ENCODE results near the gene NFATC1. TPM values are rescaled to one million over a fixed set of nuclear protein-coding genes. Genes with fewer than 3 reads are reported as not detected.

NFATC1 gene
- polyA plus RNA-seq, 1 donor from 2014 or later, result 0.37 TPM

- Histone ChIP-seq H3K79me2 (replicated peaks; ENCODE audit: insufficient read depth, low read length) (no peaks in the 10 kb centered on the region), H3F3A (ENCODE audit: insufficient read depth, low read length, poor library complexity, severe bottlenecking) (no peaks in the 10 kb centered on the region), H3K27ac (ENCODE audit: low read length) (no peak overlapping the region), H3K9me3 (ENCODE audit: low read length) (no peaks in the 10 kb centered on the region), H3K4me3 (ENCODE audit: low read length) (no peak overlapping the region), H3K4me2 (ENCODE audit: low read length) (no peak overlapping the region), H3K9me2 (ENCODE audit: insufficient read depth, low read length) (no peaks in the 10 kb centered on the region), H3K36me3 (ENCODE audit: insufficient read depth, low read length) (no peaks in the 10 kb centered on the region), H4K20me1 (ENCODE audit: insufficient read depth) (no peaks in the 10 kb centered on the region), H2AFZ (ENCODE audit: low read depth, low read length) (no peak overlapping the region), H3K27me3 (ENCODE audit: insufficient read depth, low read depth, low read length) (no peaks in the 10 kb centered on the region), H3K9ac (ENCODE audit: low read length) (no peak overlapping the region)
- TF ChIP-seq REST (IDR thresholded peaks at IDR 0.05; ENCODE audit: borderline replicate concordance), result no peak
- TF ChIP-seq EZH2 (IDR thresholded peaks at IDR 0.05; ENCODE audit: borderline replicate concordance, insufficient read depth, low read length, poor library complexity, severe bottlenecking), result no peak
- TF ChIP-seq EP300 (conservative IDR thresholded peaks at IDR 0.05; ENCODE audit: poor library complexity, severe bottlenecking), result no peak
- TF ChIP-seq TAF1 (IDR thresholded peaks at IDR 0.05; ENCODE audit: low read depth), result no peak
- no peak for TF ChIP-seq RAD21 (conservative IDR thresholded peaks at IDR 0.05)
- TF ChIP-seq MXI1 (conservative IDR thresholded peaks at IDR 0.05; ENCODE audit: poor library complexity, severe bottlenecking), result no peak
- no peak for TF ChIP-seq SMC3 (conservative IDR thresholded peaks at IDR 0.05; ENCODE audit: poor library complexity)
- no peak for TF ChIP-seq POLR2AphosphoS5 (IDR thresholded peaks at IDR 0.05)
- TF ChIP-seq CTCF (IDR thresholded peaks at IDR 0.05; ENCODE audit: poor library complexity, severe bottlenecking), result no peak
These were observed 93.5 kb downstream of the NFATC1 start for GRCh38 chr18:79489051-79489898.

GRCh38 chr18:79489899-79490625 lies 94.3 kb downstream of the NFATC1 start:
- Histone ChIP-seq H3K9me2 (ENCODE audit: insufficient read depth, low read length) (no peaks in the 10 kb centered on the region), H3K36me3 (ENCODE audit: insufficient read depth, low read length) (no peaks in the 10 kb centered on the region), H3K27me3 (ENCODE audit: insufficient read depth, low read depth, low read length) (no peaks in the 10 kb centered on the region), H2AFZ (ENCODE audit: low read depth, low read length) (no peak overlapping the region), H3K4me3 (ENCODE audit: low read length) (no peak overlapping the region), H3K27ac (ENCODE audit: low read length) (no peak overlapping the region), H3K4me2 (ENCODE audit: low read length) (no peak overlapping the region), H3K9ac (ENCODE audit: low read length) (no peak overlapping the region), H3K9me3 (ENCODE audit: low read length) (no peaks in the 10 kb centered on the region), H3F3A (ENCODE audit: insufficient read depth, low read length, poor library complexity, severe bottlenecking) (no peaks in the 10 kb centered on the region), H4K20me1 (ENCODE audit: insufficient read depth) (no peaks in the 10 kb centered on the region), H3K79me2 (replicated peaks; ENCODE audit: insufficient read depth, low read length) (no peaks in the 10 kb centered on the region)
- no peak for TF ChIP-seq SMC3 (conservative IDR thresholded peaks at IDR 0.05; ENCODE audit: poor library complexity)
